ENCODE measurements around the gene ITGB4.
A peak's percentile ranks its signal among the peaks of the same experiment; 100 is the strongest.

Gene ITGB4

DNA sequence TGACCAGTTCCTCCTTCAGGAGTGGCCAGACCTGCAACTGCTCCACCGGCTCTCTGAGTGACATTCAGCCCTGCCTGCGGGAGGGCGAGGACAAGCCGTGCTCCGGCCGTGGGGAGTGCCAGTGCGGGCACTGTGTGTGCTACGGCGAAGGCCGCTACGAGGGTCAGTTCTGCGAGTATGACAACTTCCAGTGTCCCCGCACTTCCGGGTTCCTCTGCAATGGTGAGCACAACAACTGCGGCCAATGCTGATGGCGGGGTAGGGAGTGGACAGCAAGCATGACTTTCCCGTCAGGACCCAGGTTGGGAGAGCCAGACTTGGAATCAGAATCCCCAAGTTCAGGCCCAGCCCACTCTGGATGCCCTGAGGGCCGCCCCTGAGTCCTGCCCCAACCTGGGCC lies 12.2 kb downstream of the ITGB4 start:
- no peak for DNase-seq

DNA sequence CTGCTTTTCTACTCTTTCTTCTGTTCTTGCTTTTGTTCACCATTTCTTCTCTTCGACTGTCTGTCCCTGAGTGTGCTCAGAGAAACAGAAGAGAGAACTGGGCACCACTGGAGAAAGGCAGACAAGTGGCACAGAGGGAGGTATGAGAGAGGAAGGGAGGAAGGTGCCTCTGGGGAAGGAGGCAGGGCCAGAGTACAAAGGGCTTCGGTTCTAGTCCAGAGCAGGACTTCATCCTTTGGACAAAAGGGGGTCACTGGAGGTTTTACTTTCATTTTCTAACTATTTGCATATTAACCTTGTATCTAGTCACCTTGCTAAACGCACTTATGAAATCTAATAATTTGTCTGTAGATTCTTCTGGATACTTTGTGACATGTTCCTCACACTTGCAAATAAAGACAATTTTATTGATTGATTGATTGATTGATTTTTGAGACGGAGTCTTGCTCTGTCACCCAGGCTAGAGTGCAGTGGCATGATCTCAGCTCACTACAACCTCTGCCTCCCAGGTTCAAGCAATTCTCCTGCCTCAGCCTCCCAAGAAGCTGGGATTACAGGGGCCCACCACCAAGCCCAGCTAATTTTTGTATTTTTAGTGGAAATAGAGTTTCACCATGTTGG lies 13.5 kb downstream of the ITGB4 start:
- DNase-seq: no peak

DNA sequence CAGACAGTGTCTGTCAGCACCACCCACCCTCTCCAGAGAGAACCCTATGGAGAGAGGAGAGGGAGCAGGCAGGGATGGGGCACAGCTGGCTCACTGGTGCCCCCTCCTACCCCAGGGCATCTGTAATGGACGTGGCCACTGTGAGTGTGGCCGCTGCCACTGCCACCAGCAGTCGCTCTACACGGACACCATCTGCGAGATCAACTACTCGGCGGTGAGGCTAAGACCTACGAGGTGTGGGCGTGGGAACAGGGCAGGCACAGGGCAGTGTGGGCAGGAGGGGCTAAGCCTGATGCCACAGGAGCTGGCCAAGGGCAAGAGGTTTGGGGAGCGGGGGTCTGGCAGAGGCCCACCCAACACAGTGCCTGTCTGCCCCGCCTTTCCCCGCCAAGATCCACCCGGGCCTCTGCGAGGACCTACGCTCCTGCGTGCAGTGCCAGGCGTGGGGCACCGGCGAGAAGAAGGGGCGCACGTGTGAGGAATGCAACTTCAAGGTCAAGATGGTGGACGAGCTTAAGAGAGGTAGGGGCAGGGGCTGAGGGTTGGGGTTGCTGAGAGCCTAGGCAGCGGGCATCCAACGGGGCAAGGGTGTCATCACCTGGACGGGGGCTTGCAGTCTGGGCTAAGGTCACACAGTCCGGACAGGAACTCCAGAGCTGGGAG lies 15.0 kb downstream of the ITGB4 start:
- DNase-seq: no peak

GRCh38 chr17:75737133-75737962 lies 16.1 kb downstream of the ITGB4 start:
- no peak for DNase-seq

GRCh38 chr17:75738218-75738802 lies 17.1 kb downstream of the ITGB4 start:
- no peak for DNase-seq

- no peak for DNase-seq
Measured at GRCh38 chr17:75739174-75739573, 17.9 kb downstream of the ITGB4 start.

GRCh38 chr17:75739801-75740200 lies 18.5 kb downstream of the ITGB4 start:
- DNase-seq: no peak

DNA sequence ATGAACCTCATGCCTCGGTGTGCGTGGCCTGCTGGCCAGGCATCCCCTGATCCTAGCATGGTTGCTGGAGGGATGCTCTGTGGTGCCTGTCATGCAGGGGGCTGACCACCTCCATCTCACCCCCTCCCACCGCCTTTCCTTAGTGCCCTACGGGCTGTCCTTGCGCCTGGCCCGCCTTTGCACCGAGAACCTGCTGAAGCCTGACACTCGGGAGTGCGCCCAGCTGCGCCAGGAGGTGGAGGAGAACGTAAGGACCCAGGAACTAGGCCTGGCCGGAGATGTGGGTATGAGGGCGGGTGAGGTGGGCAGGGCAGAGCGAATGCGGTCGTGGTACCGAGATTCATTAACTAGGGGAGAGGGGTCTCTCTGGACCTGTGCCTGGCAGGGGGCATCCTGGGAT lies 19.0 kb downstream of the ITGB4 start:
- no peak for DNase-seq

DNA sequence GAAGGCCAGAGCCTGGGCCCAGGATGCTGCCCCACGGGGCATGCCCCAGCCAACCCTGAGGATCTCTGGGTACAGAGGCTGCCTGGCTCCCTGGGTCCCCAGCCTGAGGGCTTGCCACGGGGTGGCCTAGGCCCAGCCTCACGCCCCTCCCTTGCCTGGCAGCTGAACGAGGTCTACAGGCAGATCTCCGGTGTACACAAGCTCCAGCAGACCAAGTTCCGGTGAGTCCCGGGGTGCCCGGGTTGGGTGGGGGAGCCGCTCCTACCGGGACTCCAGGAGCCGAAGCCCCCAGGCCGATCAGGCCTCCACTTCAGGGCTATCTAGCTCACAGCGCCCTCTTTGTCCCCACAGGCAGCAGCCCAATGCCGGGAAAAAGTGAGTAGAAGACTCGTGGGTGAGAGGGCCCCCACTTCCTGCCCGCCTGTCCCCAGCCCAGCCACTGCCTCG lies 19.4 kb downstream of the ITGB4 start:
- DNase-seq: no peak

- no peak for DNase-seq
Measured at GRCh38 chr17:75742337-75742736, 21.1 kb downstream of the ITGB4 start.

DNA sequence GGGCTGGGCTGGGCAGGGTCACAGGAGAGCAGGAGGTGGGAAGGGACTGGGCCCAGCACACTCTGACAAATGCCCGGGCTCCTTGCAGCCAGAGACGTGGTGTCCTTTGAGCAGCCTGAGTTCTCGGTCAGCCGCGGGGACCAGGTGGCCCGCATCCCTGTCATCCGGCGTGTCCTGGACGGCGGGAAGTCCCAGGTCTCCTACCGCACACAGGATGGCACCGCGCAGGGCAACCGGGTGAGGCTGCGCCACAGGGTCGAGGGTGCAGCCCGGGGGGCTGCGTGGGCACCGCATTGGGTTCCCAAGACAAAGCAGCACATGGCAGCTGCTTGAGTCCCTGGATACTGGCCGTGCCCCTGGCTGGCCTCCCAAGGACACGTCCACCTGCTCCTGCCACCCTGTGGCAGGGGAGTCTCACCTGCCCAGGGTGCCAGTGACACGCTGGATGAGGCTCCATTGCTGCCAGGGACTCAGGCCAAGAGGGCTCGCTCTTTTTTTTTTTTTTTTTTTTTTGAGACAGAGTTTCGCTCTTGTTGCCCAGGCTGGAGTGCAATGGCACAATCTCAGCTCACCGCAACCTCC lies 22.5 kb downstream of the ITGB4 start:
- no peak for DNase-seq

GRCh38 chr17:75748706-75749105 lies 27.4 kb downstream of the ITGB4 start:
- DNase-seq: no peak

DNA sequence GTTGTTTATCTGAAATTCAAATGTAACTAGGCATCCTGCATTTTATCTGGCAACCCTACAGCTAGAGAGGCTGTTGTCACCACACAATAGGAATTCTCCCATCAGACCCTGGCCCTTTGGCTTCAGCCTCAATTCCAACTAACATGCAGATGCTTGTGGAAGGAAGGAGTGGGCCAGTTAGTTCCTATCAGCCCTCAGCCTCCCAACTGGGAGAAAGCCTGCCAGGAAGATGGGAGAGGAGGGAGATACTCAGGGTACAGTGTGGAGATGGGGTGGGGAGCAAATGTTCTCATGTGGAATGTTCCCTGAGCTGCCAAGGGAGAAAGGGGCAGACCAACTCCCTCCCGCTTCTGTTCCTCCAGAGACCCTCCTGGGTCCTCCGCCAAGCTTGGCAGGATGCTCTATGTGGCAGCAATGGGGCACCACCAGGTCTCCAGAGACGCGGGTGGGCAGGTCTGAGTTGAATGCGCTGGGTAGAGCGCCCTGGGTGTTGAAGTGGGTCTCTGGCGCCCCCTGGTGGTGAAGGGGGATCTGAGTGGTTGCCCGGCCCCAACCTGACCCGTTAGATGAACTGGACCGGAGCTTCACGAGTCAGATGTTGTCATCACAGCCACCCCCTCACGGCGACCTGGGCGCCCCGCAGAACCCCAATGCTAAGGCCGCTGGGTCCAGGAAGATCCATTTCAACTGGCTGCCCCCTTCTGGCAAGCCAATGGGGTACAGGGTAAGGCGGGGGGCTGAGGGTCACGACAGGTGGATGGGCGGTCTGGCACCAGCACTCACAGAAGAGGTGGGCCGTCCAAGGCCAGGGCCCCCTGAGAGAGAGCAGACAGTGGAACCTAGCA lies 28.5 kb downstream of the ITGB4 start:
- DNase-seq: peak; percentile 68

DNA sequence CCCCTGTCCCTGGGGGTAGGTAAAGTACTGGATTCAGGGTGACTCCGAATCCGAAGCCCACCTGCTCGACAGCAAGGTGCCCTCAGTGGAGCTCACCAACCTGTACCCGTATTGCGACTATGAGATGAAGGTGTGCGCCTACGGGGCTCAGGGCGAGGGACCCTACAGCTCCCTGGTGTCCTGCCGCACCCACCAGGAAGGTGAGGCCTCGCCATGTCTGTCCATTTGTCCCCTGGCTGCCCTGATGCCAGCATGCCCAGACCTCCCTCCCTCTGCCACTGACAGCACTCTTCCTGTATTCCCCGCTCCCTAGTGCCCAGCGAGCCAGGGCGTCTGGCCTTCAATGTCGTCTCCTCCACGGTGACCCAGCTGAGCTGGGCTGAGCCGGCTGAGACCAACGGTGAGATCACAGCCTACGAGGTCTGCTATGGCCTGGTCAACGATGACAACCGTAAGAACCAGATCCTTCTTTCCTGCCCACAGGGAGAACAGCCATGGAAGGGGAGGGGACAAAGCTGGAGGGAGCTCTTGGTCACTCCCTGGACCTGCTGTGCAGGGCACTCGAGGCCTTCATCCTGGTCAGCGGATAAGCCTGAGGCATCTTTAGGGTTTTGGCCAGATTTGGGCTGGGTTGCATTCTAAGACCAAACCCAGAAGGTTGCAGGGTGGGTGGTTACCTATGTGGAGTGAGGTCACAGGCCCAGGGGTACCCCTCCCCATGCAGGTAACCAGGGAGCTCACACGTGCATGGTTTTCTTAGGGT lies 29.6 kb downstream of the ITGB4 start:
- no peak for DNase-seq

DNA sequence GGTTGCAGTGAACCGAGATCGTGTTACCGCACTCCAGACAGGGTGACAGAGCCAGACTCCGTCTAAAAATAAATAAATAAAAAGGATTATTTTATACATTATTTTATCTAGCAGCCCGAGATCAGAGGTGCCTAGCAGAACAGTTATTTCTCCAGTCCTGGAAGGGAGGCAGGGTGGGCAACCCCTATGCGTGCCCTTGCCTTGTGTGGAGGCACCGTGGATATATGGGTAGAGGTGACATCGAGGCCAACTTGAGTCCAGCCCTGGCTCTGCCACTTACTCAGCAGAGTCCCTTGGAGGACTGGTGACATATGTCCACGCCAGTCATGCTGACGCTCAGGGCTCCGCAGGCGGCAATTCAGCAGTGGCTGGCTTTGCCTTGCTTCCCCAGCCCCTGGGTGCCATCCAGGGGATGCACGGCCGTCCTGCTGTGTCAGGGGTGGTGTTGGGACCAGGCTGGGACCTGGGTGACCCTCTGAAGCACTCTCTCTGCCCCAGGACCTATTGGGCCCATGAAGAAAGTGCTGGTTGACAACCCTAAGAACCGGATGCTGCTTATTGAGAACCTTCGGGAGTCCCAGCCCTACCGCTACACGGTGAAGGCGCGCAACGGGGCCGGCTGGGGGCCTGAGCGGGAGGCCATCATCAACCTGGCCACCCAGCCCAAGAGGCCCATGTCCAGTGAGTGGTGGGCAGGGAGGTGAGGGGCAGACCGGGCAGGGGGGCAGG lies 30.6 kb downstream of the ITGB4 start:
- no peak for DNase-seq

- DNase-seq: no peak
Measured at GRCh38 chr17:75752405-75752709, 31.1 kb downstream of the ITGB4 start.

GRCh38 chr17:75752802-75753513 lies 31.7 kb downstream of the ITGB4 start:
- no peak for DNase-seq

- peak; percentile 65 for DNase-seq
Measured at GRCh38 chr17:75753514-75754377, 32.5 kb downstream of the ITGB4 start.
